PC-3 (cell line): ENCODE results near the gene MYEOV. TPM values are rescaled to one million over a fixed set of nuclear protein-coding genes. Genes with fewer than 3 reads are reported as not detected.

Source experiments
- ATAC-seq: fragments of 200-7000 bp; cut with Tn5 transposase; 2 replicates; pipeline ENCODE4 v1.9.1; 2020; ENCODE audit warnings: mild to moderate bottlenecking, moderate library complexity
- BruUV-seq: library from RNA; stranded (reverse); fragments of 400-500 nt; replicated peaks from 2 replicates; lab custom pipeline; 2021; lab: Mats Ljungman, UMichigan
- CTCF ChIA-PET: fragments of 300-600 bp; sonication (Branson Sonifier 250); formaldehyde crosslinking; loops from one replicate; lab custom pipeline; 2022; ENCODE audit warnings: antibody characterized with exemption; lab: Charles Lee
- POLR2A ChIA-PET: fragments of 300-600 bp; sonication (Branson Sonifier 250); formaldehyde crosslinking; loops from one replicate; lab custom pipeline; 2022; ENCODE audit warnings: antibody characterized with exemption; ENCODE audit not compliant: unreplicated experiment; lab: Charles Lee
- DNase-seq: peaks from one replicate; pipeline ENCODE4 v3.0.0-alpha.2; 2015
- H2AFZ ChIP-seq: fragments of 300-600 bp; sonication (generic); 2 replicates; pipeline ENCODE4 v1.6.0; 2016; ENCODE audit warnings: antibody characterized with exemption, low read length
- H3F3A ChIP-seq: fragments of 300-600 bp; sonication (generic); one replicate; pipeline ENCODE4 v1.6.0; 2017; ENCODE audit warnings: antibody characterized with exemption, low read length, control low read depth, mild to moderate bottlenecking; ENCODE audit not compliant: unreplicated experiment
- H3K27ac ChIP-seq: fragments of 300-600 bp; sonication (generic); 2 replicates; pipeline ENCODE4 v1.5.1; 2016; ENCODE audit warnings: mild to moderate bottlenecking, low read length
- H3K27me3 ChIP-seq: fragments of 300-600 bp; sonication (generic); 2 replicates; pipeline ENCODE4 v1.6.1; 2016; ENCODE audit warnings: low read length, mixed read lengths
- H3K36me3 ChIP-seq: fragments of 300-600 bp; sonication (generic); 2 replicates; pipeline ENCODE4 v1.6.1; 2016; ENCODE audit warnings: low read depth, mixed run types, low read length, mixed read lengths
- H3K4me1 ChIP-seq: fragments of 300-600 bp; sonication (generic); 2 replicates; pipeline ENCODE4 v1.5.1; 2016; ENCODE audit warnings: low read length; ENCODE audit not compliant: insufficient read depth
- H3K4me2 ChIP-seq: fragments of 300-600 bp; sonication (generic); 2 replicates; pipeline ENCODE4 v1.6.0; 2016; ENCODE audit warnings: low read length
- H3K4me3 ChIP-seq: fragments of 300-600 bp; sonication (generic); 2 replicates; pipeline ENCODE4 v1.5.1; 2016; ENCODE audit warnings: mild to moderate bottlenecking, low read length, mixed read lengths
- H3K79me2 ChIP-seq: fragments of 300-600 bp; sonication (generic); 2 replicates; pipeline ENCODE4 v1.6.1; 2017; ENCODE audit warnings: low read length, mixed read lengths
- H3K9ac ChIP-seq: fragments of 300-600 bp; sonication (generic); 2 replicates; pipeline ENCODE4 v1.6.0; 2016; ENCODE audit warnings: mild to moderate bottlenecking, low read length
- H3K9me2 ChIP-seq: fragments of 300-600 bp; sonication (generic); replicated peaks from 2 replicates; pipeline ENCODE4 v1.6.1; 2016; ENCODE audit warnings: mixed run types, low read length, mixed read lengths
- H3K9me3 ChIP-seq: fragments of 300-600 bp; sonication (generic); 2 replicates; pipeline ENCODE4 v1.6.1; 2016; ENCODE audit warnings: low read length, mixed read lengths
- H4K20me1 ChIP-seq: fragments of 300-600 bp; sonication (generic); 2 replicates; pipeline ENCODE4 v1.6.1; 2016; ENCODE audit warnings: low read length, mixed read lengths
- EZH2 ChIP-seq: fragments of 300-600 bp; sonication (generic); IDR thresholded peaks from one replicate; pipeline ENCODE4 v1.6.1; 2017; ENCODE audit warnings: antibody characterized with exemption, mild to moderate bottlenecking, low read length; ENCODE audit not compliant: unreplicated experiment
- EZH2phosphoT487 ChIP-seq: fragments of 300-600 bp; sonication (generic); IDR thresholded peaks from 2 replicates; pipeline ENCODE4 v1.6.1; 2018; ENCODE audit warnings: mild to moderate bottlenecking, antibody characterized with exemption, low read length, borderline replicate concordance
- intact Hi-C: fragments of 100-400 bp; cut with micrococcal nuclease; formaldehyde crosslinking; loops from 2 replicates; pipeline ENCODE4 v1.9.0; 2023
- total RNA-seq: library from RNA; depleted of rRNA; stranded (reverse); fragments of >200 nt; gene quantifications from 2 replicates; pipeline ENCODE4 v1.2.3, GENCODE V29; 2014
- TF ChIP-seq, protein P1 (sequence below): fragments of 300-600 bp; sonication (generic); conservative IDR thresholded peaks from 2 replicates; pipeline ENCODE4 v1.5.1; 2017; ENCODE audit warnings: antibody characterized with exemption, low read depth, mild to moderate bottlenecking, low read length

Gene MYEOV
- total RNA-seq, 1 experiment from 2014 or later = 59.0 TPM

GRCh38 chr11:69272055-69272454 is 21.9 kb upstream of the MYEOV start:
- POLR2A ChIA-PET = no interaction called here
- Histone ChIP-seq H3K9me2 (0 out of 2 replicates have a peak, but pooled peaks cover 5% of the 10 kb centered on the region), H3K79me2 (no peaks in the 10 kb centered on the region), H3K4me2 (no peak overlapping the region), H3K27me3 (no peaks in the 10 kb centered on the region), H3K9ac (no peak overlapping the region), H3K9me3 (no peaks in the 10 kb centered on the region), H2AFZ (no peak overlapping the region), H3K36me3 (no peaks in the 10 kb centered on the region), H4K20me1 (no peaks in the 10 kb centered on the region), H3K4me1 (peaks cover 28% of the 10 kb centered on the region), H3K27ac (no peak overlapping the region), H3F3A (no peaks in the 10 kb centered on the region), H3K4me3 (no peak overlapping the region)
- TF ChIP-seq EZH2phosphoT487 (no peak), EZH2 (no peak)
- TF ChIP-seq, protein P1, sequence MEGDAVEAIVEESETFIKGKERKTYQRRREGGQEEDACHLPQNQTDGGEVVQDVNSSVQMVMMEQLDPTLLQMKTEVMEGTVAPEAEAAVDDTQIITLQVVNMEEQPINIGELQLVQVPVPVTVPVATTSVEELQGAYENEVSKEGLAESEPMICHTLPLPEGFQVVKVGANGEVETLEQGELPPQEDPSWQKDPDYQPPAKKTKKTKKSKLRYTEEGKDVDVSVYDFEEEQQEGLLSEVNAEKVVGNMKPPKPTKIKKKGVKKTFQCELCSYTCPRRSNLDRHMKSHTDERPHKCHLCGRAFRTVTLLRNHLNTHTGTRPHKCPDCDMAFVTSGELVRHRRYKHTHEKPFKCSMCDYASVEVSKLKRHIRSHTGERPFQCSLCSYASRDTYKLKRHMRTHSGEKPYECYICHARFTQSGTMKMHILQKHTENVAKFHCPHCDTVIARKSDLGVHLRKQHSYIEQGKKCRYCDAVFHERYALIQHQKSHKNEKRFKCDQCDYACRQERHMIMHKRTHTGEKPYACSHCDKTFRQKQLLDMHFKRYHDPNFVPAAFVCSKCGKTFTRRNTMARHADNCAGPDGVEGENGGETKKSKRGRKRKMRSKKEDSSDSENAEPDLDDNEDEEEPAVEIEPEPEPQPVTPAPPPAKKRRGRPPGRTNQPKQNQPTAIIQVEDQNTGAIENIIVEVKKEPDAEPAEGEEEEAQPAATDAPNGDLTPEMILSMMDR = no peak
- intact Hi-C loops = no loop called here
- DNase-seq (no peak), ATAC-seq (no peak)
- BruUV-seq = no TSS peak
- CTCF ChIA-PET = no interaction called here

GRCh38 chr11:69272831-69273485 is 21.0 kb upstream of the MYEOV start:
- ChIA-PET POLR2A (no interaction called here), CTCF (no interaction called here)
- ATAC-seq (no peak), DNase-seq (no peak)
- H3K9me2 ChIP-seq = 0 out of 2 replicates have a peak, but pooled peaks cover 5% of the 10 kb centered on the region
- TF ChIP-seq EZH2phosphoT487 = no peak
- TF ChIP-seq, protein P1 = no peak
- no peak for TF ChIP-seq EZH2
- no peaks in the 10 kb centered on the region for H3F3A ChIP-seq
- H3K4me2 ChIP-seq = no peak overlapping the region
- H3K27ac ChIP-seq = no peak overlapping the region
- H3K9ac ChIP-seq = no peak overlapping the region
- intact Hi-C loops = no loop called here
- H2AFZ ChIP-seq = no peak overlapping the region
- no peaks in the 10 kb centered on the region for H4K20me1 ChIP-seq
- H3K27me3 ChIP-seq = no peaks in the 10 kb centered on the region
- no peaks in the 10 kb centered on the region for H3K36me3 ChIP-seq
- no TSS peak for BruUV-seq
- no peak overlapping the region for H3K4me3 ChIP-seq
- peaks cover 37% of the 10 kb centered on the region for H3K4me1 ChIP-seq
- H3K79me2 ChIP-seq = no peaks in the 10 kb centered on the region
- H3K9me3 ChIP-seq = no peaks in the 10 kb centered on the region

DNA sequence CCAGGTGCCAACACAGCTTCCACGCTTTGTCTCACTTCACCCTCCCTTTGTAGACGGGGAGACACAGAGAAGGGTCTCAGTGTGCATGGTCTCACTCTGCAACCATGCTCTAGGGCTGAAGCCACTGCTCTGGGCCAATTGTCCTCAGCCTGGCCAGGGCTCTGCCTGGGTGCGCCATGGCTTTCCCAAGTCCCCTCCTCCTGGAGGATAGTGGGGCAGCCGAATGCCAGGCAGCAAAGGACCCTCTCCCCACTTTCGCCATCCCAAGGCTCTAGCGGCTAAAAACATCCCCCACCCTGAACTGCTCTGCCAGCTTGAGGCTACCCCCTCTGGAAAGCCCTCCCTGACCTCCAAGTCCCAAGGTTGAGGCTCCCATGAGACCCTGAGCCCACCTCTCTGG is 20.4 kb upstream of the MYEOV start:
- intact Hi-C loops = no loop called here
- TF ChIP-seq EZH2phosphoT487 (no peak), EZH2 (no peak)
- TF ChIP-seq, protein P1 = no peak
- H3K4me2 ChIP-seq = no peak overlapping the region
- ChIA-PET POLR2A (no interaction called here), CTCF (no interaction called here)
- H3K36me3 ChIP-seq = no peaks in the 10 kb centered on the region
- no peaks in the 10 kb centered on the region for H3K79me2 ChIP-seq
- H3F3A ChIP-seq = no peaks in the 10 kb centered on the region
- H3K27ac ChIP-seq = peak overlapping the region; percentile 91
- H3K9me2 ChIP-seq = 0 out of 2 replicates have a peak, but pooled peaks cover 5% of the 10 kb centered on the region
- H3K4me1 ChIP-seq = peaks cover 42% of the 10 kb centered on the region
- DNase-seq = no peak
- BruUV-seq = no TSS peak
- H3K27me3 ChIP-seq = no peaks in the 10 kb centered on the region
- H2AFZ ChIP-seq = no peak overlapping the region
- H3K4me3 ChIP-seq = no peak overlapping the region
- no peaks in the 10 kb centered on the region for H3K9me3 ChIP-seq
- no peaks in the 10 kb centered on the region for H4K20me1 ChIP-seq
- no peak for ATAC-seq
- peak overlapping the region; percentile 80 for H3K9ac ChIP-seq
